Measurements from ENCODE around the gene PTCD2.
A peak's percentile ranks its signal among the peaks of the same experiment; 100 is the strongest.

PTCD2 gene

DNA sequence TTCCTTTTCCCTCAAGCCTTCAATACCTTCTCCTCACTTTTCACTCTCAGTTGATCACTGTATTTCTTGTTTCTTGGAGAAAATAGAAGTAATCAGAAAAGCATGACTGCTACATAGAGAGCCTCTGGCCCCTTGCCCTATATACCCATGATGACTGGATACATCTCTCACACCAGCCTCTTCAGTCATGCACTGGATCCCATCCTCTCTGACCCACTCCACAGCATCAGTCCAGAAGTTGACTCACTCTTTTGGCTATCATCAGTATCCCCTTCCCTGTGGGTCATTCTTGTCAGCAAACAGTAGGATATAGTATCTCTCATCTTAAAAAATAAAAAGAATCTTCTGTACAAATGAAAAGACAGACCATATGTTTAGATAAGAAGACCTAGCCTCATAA lies 32.9 kb downstream of the PTCD2 start:
- TF ChIP-seq, protein P1, sequence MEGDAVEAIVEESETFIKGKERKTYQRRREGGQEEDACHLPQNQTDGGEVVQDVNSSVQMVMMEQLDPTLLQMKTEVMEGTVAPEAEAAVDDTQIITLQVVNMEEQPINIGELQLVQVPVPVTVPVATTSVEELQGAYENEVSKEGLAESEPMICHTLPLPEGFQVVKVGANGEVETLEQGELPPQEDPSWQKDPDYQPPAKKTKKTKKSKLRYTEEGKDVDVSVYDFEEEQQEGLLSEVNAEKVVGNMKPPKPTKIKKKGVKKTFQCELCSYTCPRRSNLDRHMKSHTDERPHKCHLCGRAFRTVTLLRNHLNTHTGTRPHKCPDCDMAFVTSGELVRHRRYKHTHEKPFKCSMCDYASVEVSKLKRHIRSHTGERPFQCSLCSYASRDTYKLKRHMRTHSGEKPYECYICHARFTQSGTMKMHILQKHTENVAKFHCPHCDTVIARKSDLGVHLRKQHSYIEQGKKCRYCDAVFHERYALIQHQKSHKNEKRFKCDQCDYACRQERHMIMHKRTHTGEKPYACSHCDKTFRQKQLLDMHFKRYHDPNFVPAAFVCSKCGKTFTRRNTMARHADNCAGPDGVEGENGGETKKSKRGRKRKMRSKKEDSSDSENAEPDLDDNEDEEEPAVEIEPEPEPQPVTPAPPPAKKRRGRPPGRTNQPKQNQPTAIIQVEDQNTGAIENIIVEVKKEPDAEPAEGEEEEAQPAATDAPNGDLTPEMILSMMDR (IDR thresholded peaks at IDR 0.05; ENCODE audit: low read depth, low read length): no peak
- in situ Hi-C loops (cut with HindIII; ENCODE audit: low sequenced_read_pairs): no loop called here
- H3K4me3 ChIP-seq (ENCODE audit: low read depth, low read length): no peak overlapping the region
- DNase-seq (ENCODE audit: low read depth, low spot score): peak; percentile 66

DNA sequence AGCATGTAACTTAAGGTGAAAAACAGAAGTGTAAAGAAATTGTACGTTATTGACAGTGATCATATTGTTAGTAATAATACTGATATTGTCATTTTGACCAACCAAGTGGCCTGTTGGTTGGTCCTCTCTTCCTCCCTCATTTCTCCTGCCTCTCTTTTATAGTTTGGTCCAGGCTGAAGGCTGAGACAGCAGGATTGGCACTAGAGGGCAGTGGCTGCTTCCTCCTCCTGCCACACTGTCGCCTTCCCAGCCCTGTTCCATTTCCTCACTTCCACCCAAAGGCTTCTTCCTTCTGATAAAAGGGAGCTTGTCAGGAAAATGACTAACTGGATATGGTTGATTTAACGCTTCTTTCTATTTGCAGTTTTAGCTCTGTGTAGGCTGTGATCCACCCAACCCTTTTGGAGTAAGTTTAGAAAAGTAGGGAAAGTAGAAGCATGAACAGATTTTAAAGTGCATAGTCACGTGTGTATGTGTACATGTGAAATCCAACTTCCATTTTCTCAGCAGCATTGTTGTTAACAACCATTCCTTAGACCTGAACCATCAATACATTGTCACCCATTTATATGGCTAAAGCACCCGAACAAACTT lies 35.6 kb downstream of the PTCD2 start:
- DNase-seq (ENCODE audit: low read depth, low spot score): peak; percentile 31
- TF ChIP-seq, protein P1 (IDR thresholded peaks at IDR 0.05; ENCODE audit: low read depth, low read length): peak; percentile 60
- no peak overlapping the region for H3K4me3 ChIP-seq (ENCODE audit: low read depth, low read length)
- in situ Hi-C loops (cut with HindIII; ENCODE audit: low sequenced_read_pairs): no loop called here

DNA sequence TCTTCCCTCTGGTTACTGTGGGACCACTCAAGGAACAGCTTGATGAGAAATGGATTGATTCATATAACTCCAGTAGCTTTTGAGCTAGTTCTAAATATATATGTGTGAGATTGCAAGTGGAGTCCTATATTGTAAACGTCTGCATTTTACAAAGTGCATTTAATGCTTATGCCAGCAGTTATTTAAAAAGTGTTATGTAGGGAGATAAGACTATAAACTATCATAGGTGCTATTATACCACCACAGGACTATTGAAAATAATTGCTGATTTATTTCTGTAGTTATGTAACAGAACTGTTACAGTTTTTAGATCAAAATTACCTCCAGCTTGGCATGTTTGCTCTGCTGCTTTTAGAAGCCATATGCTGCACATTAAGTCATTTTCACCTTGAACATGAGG lies 36.2 kb downstream of the PTCD2 start:
- H3K4me3 ChIP-seq (ENCODE audit: low read depth, low read length): no peak overlapping the region
- DNase-seq (ENCODE audit: low read depth, low spot score): no peak
- TF ChIP-seq, protein P1 (IDR thresholded peaks at IDR 0.05; ENCODE audit: low read depth, low read length): no peak
- in situ Hi-C loops (cut with HindIII; ENCODE audit: low sequenced_read_pairs): no loop called here

DNA sequence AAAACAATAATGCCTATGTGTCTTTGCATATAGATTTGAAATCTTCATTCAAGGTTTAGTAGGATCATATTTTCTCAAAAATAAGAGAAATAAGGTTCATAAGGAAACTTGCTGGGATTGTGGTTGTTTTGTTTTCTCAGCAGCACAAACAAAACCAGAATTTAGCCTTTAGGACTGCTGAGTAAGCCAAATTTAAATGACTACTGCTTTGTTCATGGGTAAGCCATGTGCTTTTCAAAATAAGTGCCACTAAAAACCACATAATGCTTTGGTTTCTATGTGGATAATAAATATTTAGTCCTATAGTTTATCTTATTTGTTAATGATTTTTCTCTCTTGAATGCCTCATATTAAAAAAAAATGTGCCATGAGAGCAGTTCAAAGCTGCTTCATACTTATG lies 38.8 kb downstream of the PTCD2 start:
- H3K4me3 ChIP-seq (ENCODE audit: low read depth, low read length): no peak overlapping the region
- no peak for DNase-seq (ENCODE audit: low read depth, low spot score)
- in situ Hi-C loops (cut with HindIII; ENCODE audit: low sequenced_read_pairs): no loop called here
- TF ChIP-seq, protein P1 (IDR thresholded peaks at IDR 0.05; ENCODE audit: low read depth, low read length): no peak

GRCh38 chr5:72359886-72360285 lies 39.7 kb downstream of the PTCD2 start:
- in situ Hi-C loops (cut with HindIII; ENCODE audit: low sequenced_read_pairs): no loop called here
- H3K4me3 ChIP-seq (ENCODE audit: low read depth, low read length): no peak overlapping the region
- TF ChIP-seq, protein P1 (IDR thresholded peaks at IDR 0.05; ENCODE audit: low read depth, low read length): no peak
- no peak for DNase-seq (ENCODE audit: low read depth, low spot score)

- DNase-seq (ENCODE audit: low read depth, low spot score): peak; percentile 84
- in situ Hi-C loops (cut with HindIII; ENCODE audit: low sequenced_read_pairs): no loop called here
- TF ChIP-seq, protein P1 (IDR thresholded peaks at IDR 0.05; ENCODE audit: low read depth, low read length): no peak
- no peak overlapping the region for H3K4me3 ChIP-seq (ENCODE audit: low read depth, low read length)
Observed at GRCh38 chr5:72363166-72363802, 43.1 kb downstream of the PTCD2 start.
